HepG2 (cell line): ENCODE measurements around the gene RHBDL1. TPM values are rescaled to one million over a fixed set of nuclear protein-coding genes. Genes with fewer than 3 reads are reported as not detected.

Source experiments
- ARNT2 ChIP-seq: sonication (generic); formaldehyde crosslinking; IDR thresholded peaks from 2 replicates; pipeline ENCODE4 v1.8.0; 2022; ENCODE audit warnings: mild to moderate bottlenecking, low read depth, missing genetic modification reagents, moderate library complexity
- CBX5 ChIP-seq: sonication (generic); formaldehyde crosslinking; IDR thresholded peaks from 2 replicates; pipeline ENCODE4 v1.4.0; 2020; ENCODE audit warnings: missing genetic modification reagents, borderline replicate concordance
- GATAD1 ChIP-seq: IDR thresholded peaks from 2 replicates; pipeline ENCODE4 v1.6.1; 2016; ENCODE audit warnings: missing genetic modification reagents, missing compliant biosample characterization
- MBNL3 ChIP-seq: fragments of 250-450 bp; sonication (Bioruptor Pico); conservative IDR thresholded peaks from 2 replicates; pipeline ENCODE4 v1.8.0; 2022; ENCODE audit warnings: mild to moderate bottlenecking, inconsistent platforms
- MEIS2 ChIP-seq: sonication (generic); formaldehyde crosslinking; IDR thresholded peaks from 2 replicates; pipeline ENCODE4 v1.9.0; 2021; ENCODE audit warnings: mild to moderate bottlenecking, missing genetic modification reagents
- MXD4 ChIP-seq: IDR thresholded peaks from 2 replicates; pipeline ENCODE4 v1.6.1; 2016; ENCODE audit warnings: mild to moderate bottlenecking, missing biosample characterization, missing genetic modification reagents
- NFAT5 ChIP-seq: sonication (generic); formaldehyde crosslinking; IDR thresholded peaks from 2 replicates; pipeline ENCODE4 v1.4.0; 2020; ENCODE audit warnings: missing genetic modification reagents
- PAF1 ChIP-seq: IDR thresholded peaks from 2 replicates; pipeline ENCODE4 v1.6.1; 2016; ENCODE audit warnings: missing genetic modification reagents, missing compliant biosample characterization
- STAG1 ChIP-seq: sonication (generic); formaldehyde crosslinking; IDR thresholded peaks from 2 replicates; pipeline ENCODE4 v1.4.0; 2020; ENCODE audit warnings: missing genetic modification reagents
- ZNF235 ChIP-seq: sonication (generic); formaldehyde crosslinking; IDR thresholded peaks from 2 replicates; pipeline ENCODE4 v1.8.1; 2023; ENCODE audit warnings: mild to moderate bottlenecking, missing genetic modification reagents, borderline replicate concordance
- ZNF282 ChIP-seq: fragments of 450-650 bp; IDR thresholded peaks from 2 replicates; pipeline ENCODE4 v1.6.1; 2018; ENCODE audit not compliant: partially characterized antibody
- ZNF34 ChIP-seq: sonication (generic); formaldehyde crosslinking; IDR thresholded peaks from 2 replicates; pipeline ENCODE4 v1.4.0; 2020; ENCODE audit warnings: mild to moderate bottlenecking, missing genetic modification reagents, borderline replicate concordance
- ZNF713 ChIP-seq: sonication (generic); formaldehyde crosslinking; IDR thresholded peaks from 2 replicates; pipeline ENCODE4 v1.4.0; 2020; ENCODE audit warnings: mild to moderate bottlenecking, missing genetic modification reagents
- ZNF850 ChIP-seq: sonication (generic); formaldehyde crosslinking; conservative IDR thresholded peaks from 2 replicates; pipeline ENCODE4 v1.9.0; 2021; ENCODE audit warnings: mild to moderate bottlenecking, missing genetic modification reagents
- polyA plus RNA-seq, 8 experiments: library from polyadenylated mRNA; depleted of rRNA in 3 of 8; stranded (reverse) in 7 of 8; unstranded in 1 of 8; fragments of >200 nt; fragmentation: Illumina TruSeq in 4 of 8; extraction: Trizol in 4 of 8; gene quantifications; 2 replicates each; pipeline versions ENCODE4 v1.2.1 to v1.2.3, GENCODE V29; 2011 to 2016; ENCODE audit warnings: low read depth in 4 of 8, missing spikeins in 1 of 8, mixed read lengths in 1 of 8; ENCODE audit not compliant: insufficient read depth in 1 of 8
- total RNA-seq, 5 experiments: library from RNA; depleted of rRNA; stranded (reverse); fragments of >200 nt; fragmentation: Illumina TruSeq; extraction: Trizol; gene quantifications; 2 replicates each; pipeline ENCODE4 v1.2.3, GENCODE V29; 2016; ENCODE audit warnings: low read depth in 1 of 5
- TF ChIP-seq, protein P1 (sequence below), 2 experiments: fragments of 450-650 bp in 1 of 2; sonication (generic) in 1 of 2; formaldehyde crosslinking in 1 of 2; IDR thresholded peaks; 2 replicates each; pipeline versions ENCODE4 v1.6.1 to v1.8.0; 2016 to 2022; ENCODE audit warnings: antibody characterized with exemption in 1 of 2, mild to moderate bottlenecking in 1 of 2, missing genetic modification reagents in 1 of 2

The RHBDL1 gene
- total and polyA plus RNA-seq, 2 of the 13 experiments (the other 11 are each of a cell fraction or from before 2014, with no cell fraction given), result 1.8 to 3.8 TPM

GRCh38 chr16:680967-681745 lies 5.7 kb downstream of the RHBDL1 start (continued):
- TF ChIP-seq NFAT5 (CRISPR knock-in tag) (no peak), GATAD1 (CRISPR knock-in tag) (peak; percentile 45; the same call in 1 of the 2 replicates), ZNF282 (no peak), CBX5 (CRISPR knock-in tag) (no peak), ZNF34 (CRISPR knock-in tag) (no peak), PAF1 (no peak), STAG1 (CRISPR knock-in tag) (peak; percentile 48), ARNT2 (CRISPR knock-in tag) (no peak), ZNF713 (CRISPR knock-in tag) (0 out of 2 replicates have a peak, but pooled peaks have one; percentile 33), MXD4 (CRISPR knock-in tag) (0 out of 2 replicates have a peak, but pooled peaks have one; percentile 53), ZNF850 (no peak), MBNL3 (CRISPR knock-in tag) (no peak), MEIS2 (no peak), ZNF235 (CRISPR knock-in tag) (0 out of 2 replicates have a peak, but pooled peaks have one; percentile 24)
- TF ChIP-seq, protein P1, sequence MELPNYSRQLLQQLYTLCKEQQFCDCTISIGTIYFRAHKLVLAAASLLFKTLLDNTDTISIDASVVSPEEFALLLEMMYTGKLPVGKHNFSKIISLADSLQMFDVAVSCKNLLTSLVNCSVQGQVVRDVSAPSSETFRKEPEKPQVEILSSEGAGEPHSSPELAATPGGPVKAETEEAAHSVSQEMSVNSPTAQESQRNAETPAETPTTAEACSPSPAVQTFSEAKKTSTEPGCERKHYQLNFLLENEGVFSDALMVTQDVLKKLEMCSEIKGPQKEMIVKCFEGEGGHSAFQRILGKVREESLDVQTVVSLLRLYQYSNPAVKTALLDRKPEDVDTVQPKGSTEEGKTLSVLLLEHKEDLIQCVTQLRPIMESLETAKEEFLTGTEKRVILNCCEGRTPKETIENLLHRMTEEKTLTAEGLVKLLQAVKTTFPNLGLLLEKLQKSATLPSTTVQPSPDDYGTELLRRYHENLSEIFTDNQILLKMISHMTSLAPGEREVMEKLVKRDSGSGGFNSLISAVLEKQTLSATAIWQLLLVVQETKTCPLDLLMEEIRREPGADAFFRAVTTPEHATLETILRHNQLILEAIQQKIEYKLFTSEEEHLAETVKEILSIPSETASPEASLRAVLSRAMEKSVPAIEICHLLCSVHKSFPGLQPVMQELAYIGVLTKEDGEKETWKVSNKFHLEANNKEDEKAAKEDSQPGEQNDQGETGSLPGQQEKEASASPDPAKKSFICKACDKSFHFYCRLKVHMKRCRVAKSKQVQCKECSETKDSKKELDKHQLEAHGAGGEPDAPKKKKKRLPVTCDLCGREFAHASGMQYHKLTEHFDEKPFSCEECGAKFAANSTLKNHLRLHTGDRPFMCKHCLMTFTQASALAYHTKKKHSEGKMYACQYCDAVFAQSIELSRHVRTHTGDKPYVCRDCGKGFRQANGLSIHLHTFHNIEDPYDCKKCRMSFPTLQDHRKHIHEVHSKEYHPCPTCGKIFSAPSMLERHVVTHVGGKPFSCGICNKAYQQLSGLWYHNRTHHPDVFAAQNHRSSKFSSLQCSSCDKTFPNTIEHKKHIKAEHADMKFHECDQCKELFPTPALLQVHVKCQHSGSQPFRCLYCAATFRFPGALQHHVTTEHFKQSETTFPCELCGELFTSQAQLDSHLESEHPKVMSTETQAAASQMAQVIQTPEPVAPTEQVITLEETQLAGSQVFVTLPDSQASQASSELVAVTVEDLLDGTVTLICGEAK (IDR thresholded peaks at IDR 0.05), result no peak
- TF ChIP-seq, protein P1 (CRISPR knock-in tag; IDR thresholded peaks at IDR 0.05), result no peak
